Mesothelial cell of epicardium (in vitro differentiated cells): ENCODE results near the gene HMGN1. TPM values are rescaled to one million over a fixed set of nuclear protein-coding genes. Genes with fewer than 3 reads are reported as not detected.
"Not testable (repeated sequence)": the region's sequence is repeated elsewhere in the genome, so short reads cannot be mapped to it uniquely, and the experiment has no call there.

Source experiments
- DNase-seq, 2 experiments: peaks; one replicate each; pipeline ENCODE4 v3.0.0; 2021; ENCODE audit warnings: low spot score in 2 of 2; ENCODE audit not compliant: unreplicated experiment in 2 of 2
- H3K27ac Mint-ChIP-seq: 2 replicates; pipeline ENCODE4 v1.8.0; 2021; ENCODE audit warnings: mixed read lengths
- H3K27me3 Mint-ChIP-seq: 2 replicates; pipeline ENCODE4 v1.8.0; 2021; ENCODE audit warnings: low read depth, mixed read lengths
- H3K36me3 Mint-ChIP-seq: 2 replicates; pipeline ENCODE4 v1.8.0; 2021; ENCODE audit warnings: mixed read lengths
- H3K4me1 Mint-ChIP-seq: 2 replicates; pipeline ENCODE4 v1.8.0; 2021; ENCODE audit warnings: mixed read lengths
- H3K4me3 Mint-ChIP-seq: 2 replicates; pipeline ENCODE4 v1.8.0; 2021; ENCODE audit warnings: mild to moderate bottlenecking, moderate library complexity, mixed read lengths
- H3K9me3 Mint-ChIP-seq: 2 replicates; pipeline ENCODE4 v1.8.0; 2021; ENCODE audit warnings: mixed read lengths
- total RNA-seq: library from RNA; stranded (reverse); gene quantifications from 3 replicates; pipeline ENCODE4 v1.2.1, GENCODE V29; 2021
- TF ChIP-seq, protein P1 (sequence below): fragments of 200-600 bp; sonication (generic); IDR thresholded peaks from one replicate; pipeline ENCODE4 v1.5.0; 2021; ENCODE audit warnings: antibody characterized with exemption; ENCODE audit not compliant: unreplicated experiment

The HMGN1 gene
- total RNA-seq, 1 donor from 2014 or later: 459 TPM

DNA sequence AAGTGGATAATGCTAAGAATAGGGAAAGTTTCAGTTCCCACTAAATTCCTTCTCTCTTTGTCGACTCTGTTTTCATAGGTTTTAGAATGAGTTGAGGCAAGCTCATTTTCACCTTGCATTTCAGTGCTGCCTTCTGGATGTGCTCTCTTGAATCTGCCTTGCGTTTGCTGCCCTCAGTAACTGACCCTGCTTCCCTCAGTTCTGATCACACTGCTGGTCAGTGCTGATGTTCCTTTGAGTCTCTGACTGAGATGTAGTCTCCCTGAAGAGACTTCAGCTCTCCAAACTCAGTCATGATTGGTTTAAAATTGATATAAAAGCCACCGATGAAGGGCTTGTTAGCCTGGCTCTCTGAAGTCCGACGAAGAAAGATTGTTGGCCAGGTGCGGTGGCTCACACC lies 25.2 kb upstream of the HMGN1 start:
- Mint-ChIP-seq H3K9me3 (no peaks in the 10 kb centered on the region), H3K27ac (no peak overlapping the region), H3K4me3 (no peak overlapping the region), H3K27me3 (peaks cover 4% of the 10 kb centered on the region), H3K4me1 (no peaks in the 10 kb centered on the region), H3K36me3 (no peaks in the 10 kb centered on the region)
- TF ChIP-seq, protein P1, sequence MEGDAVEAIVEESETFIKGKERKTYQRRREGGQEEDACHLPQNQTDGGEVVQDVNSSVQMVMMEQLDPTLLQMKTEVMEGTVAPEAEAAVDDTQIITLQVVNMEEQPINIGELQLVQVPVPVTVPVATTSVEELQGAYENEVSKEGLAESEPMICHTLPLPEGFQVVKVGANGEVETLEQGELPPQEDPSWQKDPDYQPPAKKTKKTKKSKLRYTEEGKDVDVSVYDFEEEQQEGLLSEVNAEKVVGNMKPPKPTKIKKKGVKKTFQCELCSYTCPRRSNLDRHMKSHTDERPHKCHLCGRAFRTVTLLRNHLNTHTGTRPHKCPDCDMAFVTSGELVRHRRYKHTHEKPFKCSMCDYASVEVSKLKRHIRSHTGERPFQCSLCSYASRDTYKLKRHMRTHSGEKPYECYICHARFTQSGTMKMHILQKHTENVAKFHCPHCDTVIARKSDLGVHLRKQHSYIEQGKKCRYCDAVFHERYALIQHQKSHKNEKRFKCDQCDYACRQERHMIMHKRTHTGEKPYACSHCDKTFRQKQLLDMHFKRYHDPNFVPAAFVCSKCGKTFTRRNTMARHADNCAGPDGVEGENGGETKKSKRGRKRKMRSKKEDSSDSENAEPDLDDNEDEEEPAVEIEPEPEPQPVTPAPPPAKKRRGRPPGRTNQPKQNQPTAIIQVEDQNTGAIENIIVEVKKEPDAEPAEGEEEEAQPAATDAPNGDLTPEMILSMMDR: no peak
- no peak for DNase-seq

DNA sequence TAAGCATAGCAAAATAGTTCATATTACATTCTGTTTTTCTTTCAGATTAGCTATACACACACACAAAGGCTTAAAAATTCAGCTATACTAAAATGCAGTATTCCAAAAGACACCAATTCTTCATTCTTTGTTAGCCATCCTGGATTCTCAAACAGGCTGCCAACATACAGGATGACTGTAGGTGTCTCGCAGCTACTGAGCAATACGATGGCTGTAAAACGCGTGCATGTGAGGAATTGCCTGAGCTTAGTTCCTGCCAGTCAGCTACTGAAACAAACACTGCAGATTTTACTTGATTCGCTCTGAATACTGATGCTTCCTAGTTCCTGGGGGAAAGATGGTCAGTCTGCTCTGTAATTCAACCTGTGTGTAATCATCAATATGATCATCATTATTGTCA lies 24.7 kb upstream of the HMGN1 start:
- no peak for DNase-seq

DNA sequence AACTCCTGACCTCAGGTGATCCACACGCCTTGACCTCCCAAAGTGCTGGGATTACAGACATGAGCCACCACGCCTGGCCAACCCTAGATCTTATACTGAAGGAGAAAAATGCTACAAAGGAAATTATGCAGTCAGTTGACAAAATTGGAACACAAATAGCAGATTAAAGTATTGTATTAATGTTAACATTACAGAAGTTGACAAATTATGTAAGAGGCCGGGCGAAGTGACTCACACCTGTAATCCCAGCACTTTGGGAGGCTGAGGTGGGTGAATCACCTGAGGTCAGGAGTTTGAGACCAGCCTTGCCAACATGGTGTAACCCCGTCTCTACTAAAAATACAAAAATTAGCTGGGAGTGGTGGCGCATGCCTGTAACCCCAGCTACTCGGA lies 21.0 kb upstream of the HMGN1 start:
- not testable (repeated sequence) for H3K27me3 Mint-ChIP-seq, DNase-seq, H3K4me1 Mint-ChIP-seq, H3K9me3 Mint-ChIP-seq, H3K36me3 Mint-ChIP-seq, H3K4me3 Mint-ChIP-seq, H3K27ac Mint-ChIP-seq

More for the DNA sequence above, 24.7 kb upstream of the HMGN1 start:
- Mint-ChIP-seq H3K27ac (no peak overlapping the region), H3K9me3 (no peaks in the 10 kb centered on the region), H3K27me3 (peaks cover 4% of the 10 kb centered on the region), H3K4me3 (no peak overlapping the region), H3K4me1 (no peaks in the 10 kb centered on the region), H3K36me3 (no peaks in the 10 kb centered on the region)
- TF ChIP-seq, protein P1: no peak

DNA sequence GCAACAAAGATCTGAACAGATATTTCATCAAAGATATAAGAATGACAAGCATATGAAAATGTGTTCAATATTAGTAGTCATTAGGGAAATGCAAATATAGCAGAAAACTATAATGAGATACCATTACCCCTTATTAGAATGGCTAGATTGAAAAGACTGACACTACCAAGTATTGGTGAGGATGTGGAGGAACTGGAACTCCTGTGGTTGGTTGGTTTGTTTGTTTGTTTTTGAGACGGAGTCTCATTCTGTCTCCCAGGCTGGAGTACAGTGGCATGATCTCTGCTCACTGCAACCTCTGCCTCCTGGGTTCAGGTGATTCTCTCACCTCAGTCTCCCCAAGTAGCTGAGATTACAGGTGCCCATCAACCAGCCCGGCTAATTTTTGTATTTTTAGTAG lies 18.9 kb upstream of the HMGN1 start:
- TF ChIP-seq, protein P1: no peak
- H3K36me3 Mint-ChIP-seq: no peaks in the 10 kb centered on the region
- DNase-seq: no peak

DNA sequence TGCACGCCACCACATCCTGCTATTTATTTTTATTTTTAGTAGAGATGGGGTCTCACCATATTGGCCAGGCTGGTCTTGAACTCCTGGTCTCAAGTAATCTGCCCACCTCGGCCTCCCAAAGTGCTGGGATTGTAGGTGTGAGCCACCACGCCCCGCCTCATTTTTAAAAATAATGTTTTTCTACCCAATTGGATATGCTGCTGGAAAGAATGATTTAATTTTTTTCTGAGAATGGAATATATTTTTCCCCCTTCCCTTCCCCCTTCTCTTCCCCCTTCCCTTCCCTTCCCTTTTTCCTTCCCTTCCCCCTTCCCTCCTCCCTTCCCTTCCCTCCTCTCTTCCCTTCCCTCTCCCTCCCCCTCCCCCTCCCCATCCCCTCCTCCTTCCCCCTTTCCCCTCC lies 17.7 kb upstream of the HMGN1 start:
- Mint-ChIP-seq H3K4me1 (peaks cover 13% of the 10 kb centered on the region), H3K4me3 (no peak overlapping the region), H3K27me3 (no peaks in the 10 kb centered on the region), H3K27ac (no peak overlapping the region), H3K36me3 (no peaks in the 10 kb centered on the region), H3K9me3 (peaks cover 7% of the 10 kb centered on the region)
- DNase-seq: no peak
- TF ChIP-seq, protein P1: no peak

More for the DNA sequence above, 18.9 kb upstream of the HMGN1 start:
- Mint-ChIP-seq H3K4me1 (peaks cover 13% of the 10 kb centered on the region), H3K9me3 (peaks cover 7% of the 10 kb centered on the region), H3K27ac (no peak overlapping the region), H3K27me3 (no peaks in the 10 kb centered on the region), H3K4me3 (no peak overlapping the region)

DNA sequence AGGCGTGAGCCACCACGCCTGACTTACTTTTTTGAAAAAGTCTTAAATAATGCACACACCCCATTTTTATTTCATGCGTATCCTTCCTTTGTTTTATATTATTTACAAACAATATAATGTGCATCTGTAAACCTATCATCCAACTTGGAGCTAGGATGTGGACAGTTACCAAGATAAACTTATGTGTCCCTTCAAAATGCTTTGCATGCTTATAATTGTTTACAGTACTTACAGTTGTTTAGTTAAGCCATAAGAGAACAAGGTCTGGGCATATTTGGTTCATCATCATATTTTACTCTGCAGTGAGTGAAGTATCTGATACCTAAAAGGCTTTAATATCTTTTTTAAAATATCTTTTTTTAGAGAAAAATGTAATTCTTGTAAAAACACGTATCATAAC lies 16.1 kb upstream of the HMGN1 start:
- Mint-ChIP-seq H3K4me1 (peaks cover 13% of the 10 kb centered on the region), H3K36me3 (no peaks in the 10 kb centered on the region)
- TF ChIP-seq, protein P1: no peak

More for the DNA sequence above, 16.1 kb upstream of the HMGN1 start:
- DNase-seq: no peak
- no peak overlapping the region for H3K4me3 Mint-ChIP-seq
- no peak overlapping the region for H3K27ac Mint-ChIP-seq
- peaks cover 7% of the 10 kb centered on the region for H3K9me3 Mint-ChIP-seq
- no peaks in the 10 kb centered on the region for H3K27me3 Mint-ChIP-seq
